Measurements from ENCODE around the gene DHRS7C.

- TF ChIP-seq CTCF (IDR thresholded peaks at IDR 0.05), result no peak
- no peak for TF ChIP-seq EZH2 (IDR thresholded peaks at IDR 0.05; ENCODE audit: borderline replicate concordance, insufficient read depth, low read depth, low read length, poor library complexity, severe bottlenecking)
Observed at GRCh38 chr17:9780552-9780951, 10.8 kb downstream of the DHRS7C start.
